Esophagus (tissue), 2 donors: ENCODE measurements around the gene PHACTR3. TPM values are rescaled to one million over a fixed set of nuclear protein-coding genes. Genes with fewer than 3 reads are reported as not detected.

Experiments
- H3K27ac ChIP-seq, 2 donors: one replicate each; pipeline ENCODE4 v1.5.1; 2013; ENCODE audit warnings: low read depth in 2 of 2, mild to moderate bottlenecking in 2 of 2, inconsistent platforms in 1 of 2, low read length in 1 of 2, moderate library complexity in 1 of 2
- H3K27me3 ChIP-seq, 2 donors: one replicate each; pipeline ENCODE4 v1.6.1; 2013; ENCODE audit warnings: low read length in 2 of 2, control low read depth in 1 of 2, mild to moderate bottlenecking in 1 of 2; ENCODE audit not compliant: insufficient read depth in 2 of 2, control insufficient read depth in 1 of 2
- H3K36me3 ChIP-seq, 2 donors: one replicate each; pipeline ENCODE4 v1.6.1; 2013; ENCODE audit warnings: low read length in 1 of 2; ENCODE audit not compliant: control insufficient read depth in 2 of 2, insufficient read depth in 2 of 2
- H3K4me1 ChIP-seq, 2 donors: one replicate each; pipeline ENCODE4 v1.6.1; 2013; ENCODE audit warnings: low read length in 1 of 2; ENCODE audit not compliant: control insufficient read depth in 2 of 2, insufficient read depth in 2 of 2
- H3K4me3 ChIP-seq, 2 donors: one replicate each; pipeline ENCODE4 v1.5.1; 2013; ENCODE audit warnings: low read length in 2 of 2, mild to moderate bottlenecking in 2 of 2, low read depth in 1 of 2, moderate library complexity in 1 of 2
- H3K9me3 ChIP-seq, 2 donors: one replicate each; pipeline ENCODE4 v1.6.1; 2013; ENCODE audit warnings: mild to moderate bottlenecking in 2 of 2, low read depth in 1 of 2, low read length in 1 of 2, moderate library complexity in 1 of 2; ENCODE audit not compliant: control insufficient read depth in 2 of 2, insufficient read depth in 1 of 2
- WGBS, 2 donors: extraction: QIAGEN DNeasy Blood & Tissue Kit; methylation state at CpG; one replicate each; pipeline ENCODE4 v1.1.7; 2013; 5-methylcytosine and 5-hydroxymethylcytosine counted together
- polyA plus RNA-seq, 2 donors: library from polyadenylated mRNA; stranded (reverse); fragments of 200-250 nt; gene quantifications; one replicate each; pipeline ENCODE4 v1.2.3, GENCODE V29; 2013
- donor health status: healthy with polysubstance abuse.
- donor health status: Bipolar disorder and iron deficiency.

PHACTR3 gene
- polyA plus RNA-seq, 2 donors = 0.27 to 0.83 TPM

GRCh38 chr20:59662856-59663512, 58.6 kb downstream of the PHACTR3 start:
- H3K27me3 ChIP-seq = no peaks in the 10 kb centered on the region
- WGBS, 2 donors = 82 to 85% methylated on average over 14 of the region's 14 CpGs
- H3K4me3 ChIP-seq = no peak overlapping the region
- no peaks in the 10 kb centered on the region for H3K36me3 ChIP-seq
- no peaks in the 10 kb centered on the region for H3K4me1 ChIP-seq
- H3K27ac ChIP-seq = no peak overlapping the region
- no peaks in the 10 kb centered on the region for H3K9me3 ChIP-seq

- WGBS, 2 donors = 66 to 72% methylated on average over 15 of the region's 15 CpGs
These were observed 59.2 kb downstream of the PHACTR3 start for GRCh38 chr20:59663513-59664060.

DNA sequence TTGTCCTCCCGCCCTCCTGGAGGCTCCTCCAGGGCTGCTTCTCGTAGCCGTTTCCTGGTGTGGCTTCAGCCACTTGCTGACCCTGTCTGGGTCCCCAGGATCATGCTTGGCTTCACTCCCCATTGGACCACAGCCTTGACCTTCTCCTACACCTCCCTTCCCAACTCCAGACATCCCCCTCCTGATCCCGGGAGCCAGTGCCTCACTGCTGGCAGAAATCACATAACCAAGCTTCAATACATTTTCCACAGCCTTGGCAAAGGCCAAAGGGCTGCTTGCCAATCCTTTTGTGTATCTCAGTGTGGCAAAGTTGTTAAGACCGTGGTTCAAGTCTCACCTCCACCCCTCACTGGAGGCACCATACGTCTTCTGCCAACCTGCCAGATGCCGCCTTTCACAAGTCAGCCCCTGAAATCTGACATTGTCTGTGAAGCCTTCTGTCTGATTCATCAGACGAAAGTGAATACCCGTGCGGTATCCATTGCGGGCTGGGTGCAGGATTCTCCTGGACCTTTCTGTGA, 60.1 kb downstream of the PHACTR3 start:
- H3K27ac ChIP-seq = no peak overlapping the region
- 70 to 75% methylated on average over 11 of the region's 11 CpGs for WGBS, 2 donors
- no peaks in the 10 kb centered on the region for H3K9me3 ChIP-seq
- H3K27me3 ChIP-seq = no peaks in the 10 kb centered on the region
- no peak overlapping the region for H3K4me3 ChIP-seq
- no peaks in the 10 kb centered on the region for H3K36me3 ChIP-seq
- H3K4me1 ChIP-seq = no peaks in the 10 kb centered on the region

More at GRCh38 chr20:59663513-59664060, 59.2 kb downstream of the PHACTR3 start:
- Histone ChIP-seq H3K27ac (no peak overlapping the region), H3K9me3 (no peaks in the 10 kb centered on the region), H3K36me3 (no peaks in the 10 kb centered on the region), H3K4me1 (no peaks in the 10 kb centered on the region), H3K4me3 (no peak overlapping the region), H3K27me3 (no peaks in the 10 kb centered on the region)

GRCh38 chr20:59665656-59666555, 61.6 kb downstream of the PHACTR3 start:
- no peaks in the 10 kb centered on the region for H3K9me3 ChIP-seq
- H3K36me3 ChIP-seq = no peaks in the 10 kb centered on the region
- WGBS, 2 donors = 84 to 86% methylated on average over 8 of the region's 8 CpGs
- no peaks in the 10 kb centered on the region for H3K4me1 ChIP-seq
- no peak overlapping the region for H3K27ac ChIP-seq
- no peaks in the 10 kb centered on the region for H3K27me3 ChIP-seq
- H3K4me3 ChIP-seq = no peak overlapping the region

GRCh38 chr20:59666586-59666985, 62.2 kb downstream of the PHACTR3 start:
- Histone ChIP-seq H3K4me1 (no peaks in the 10 kb centered on the region), H3K27ac (no peak overlapping the region), H3K27me3 (no peaks in the 10 kb centered on the region), H3K36me3 (no peaks in the 10 kb centered on the region), H3K4me3 (no peak overlapping the region), H3K9me3 (no peaks in the 10 kb centered on the region)
- WGBS, 2 donors = 73 to 76% methylated on average over 7 of the region's 7 CpGs

GRCh38 chr20:59667131-59667530, 62.8 kb downstream of the PHACTR3 start:
- WGBS, 2 donors = 66 to 71% methylated on average over 3 of the region's 3 CpGs
- H3K9me3 ChIP-seq = no peaks in the 10 kb centered on the region
- no peaks in the 10 kb centered on the region for H3K36me3 ChIP-seq
- no peaks in the 10 kb centered on the region for H3K27me3 ChIP-seq
- no peak overlapping the region for H3K27ac ChIP-seq
- H3K4me3 ChIP-seq = no peak overlapping the region
- no peaks in the 10 kb centered on the region for H3K4me1 ChIP-seq

DNA sequence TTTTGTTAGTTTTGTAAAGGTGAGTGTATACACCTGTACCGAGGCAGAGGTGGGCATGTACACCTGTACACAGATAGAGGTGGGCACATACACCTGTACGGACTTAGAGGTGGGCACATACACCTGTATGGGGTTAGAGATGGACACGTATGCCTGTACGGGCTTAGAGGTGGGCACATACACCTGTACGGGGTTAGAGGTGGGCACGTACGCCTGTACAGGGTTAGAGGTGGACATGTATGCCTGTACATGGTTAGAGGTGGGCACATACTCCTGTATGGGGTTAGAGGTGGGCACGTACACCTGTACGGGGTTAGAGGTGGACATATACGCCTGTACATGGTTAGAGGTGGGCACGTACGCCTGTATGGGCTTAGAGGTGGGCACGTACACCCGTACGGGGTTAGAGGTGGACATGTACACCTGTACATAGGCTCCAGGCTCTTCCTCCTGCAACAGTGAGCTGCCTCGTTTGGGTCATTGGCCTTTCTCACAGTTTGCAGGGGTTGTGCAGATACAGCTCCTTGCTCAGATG, 63.7 kb downstream of the PHACTR3 start:
- H3K4me3 ChIP-seq = no peak overlapping the region
- WGBS, 2 donors = 87 to 88% methylated on average over 16 of the region's 16 CpGs
- no peaks in the 10 kb centered on the region for H3K36me3 ChIP-seq
- no peak overlapping the region for H3K27ac ChIP-seq
- H3K9me3 ChIP-seq = no peaks in the 10 kb centered on the region
- H3K27me3 ChIP-seq = no peaks in the 10 kb centered on the region
- no peaks in the 10 kb centered on the region for H3K4me1 ChIP-seq

GRCh38 chr20:59668926-59669850, 64.8 kb downstream of the PHACTR3 start:
- H3K9me3 ChIP-seq = no peaks in the 10 kb centered on the region
- H3K4me3 ChIP-seq = no peak overlapping the region
- no peak overlapping the region for H3K27ac ChIP-seq
- H3K36me3 ChIP-seq = no peaks in the 10 kb centered on the region
- H3K4me1 ChIP-seq = no peaks in the 10 kb centered on the region
- H3K27me3 ChIP-seq = no peaks in the 10 kb centered on the region
- WGBS, 2 donors = 87 to 88% methylated on average over 11 of the region's 11 CpGs
